AG04449 (cell line): ENCODE data around the gene FAM118A.

Source experiments
- CTCF ChIA-PET: fragments of 350-600 bp; formaldehyde crosslinking; extraction: SDS; loops from one replicate; lab custom pipeline; 2021; ENCODE audit warnings: antibody characterized with exemption; lab: Yijun Ruan, JAX
- POLR2A ChIA-PET: fragments of 400-600, 350-600 bp; formaldehyde crosslinking; extraction: SDS; loops from one replicate; lab custom pipeline; 2020; ENCODE audit warnings: antibody characterized with exemption, inconsistent platforms; lab: Yijun Ruan, JAX
- DNase-seq: peaks from one replicate; pipeline ENCODE4 v3.0.0-alpha.2; 2010; ENCODE audit warnings: low read depth, low spot score
- H3K4me3 ChIP-seq: 2 replicates; pipeline ENCODE4 v1.5.1; 2011; ENCODE audit warnings: low read depth, mild to moderate bottlenecking, control low read depth, low read length
- CTCF ChIP-seq: IDR thresholded peaks from one replicate; pipeline ENCODE4 v1.5.1; 2011; ENCODE audit warnings: mild to moderate bottlenecking, moderate library complexity, low read length, control low read depth, inconsistent platforms; ENCODE audit not compliant: insufficient read depth; ENCODE audit errors: missing control alignments

The FAM118A gene

GRCh38 chr22:45306139-45306538 lies 3.6 kb upstream of the FAM118A start:
- TF ChIP-seq CTCF: no peak
- H3K4me3 ChIP-seq: no peak overlapping the region
- no peak for DNase-seq
- ChIA-PET CTCF (interaction anchor here (1.3 kb wide), 1 partner anchor 12 kb away, joined by 4 read pairs; no protein-coding TSS in a partner anchor), POLR2A (no interaction called here)

- H3K4me3 ChIP-seq: no peak overlapping the region
- ChIA-PET CTCF (interaction anchor here (1.1 kb wide), 1 partner anchor 11 kb away, joined by 4 read pairs; no protein-coding TSS in a partner anchor), POLR2A (interaction anchor here (0.7 kb wide), 1 partner anchor 54 kb away, joined by 3 read pairs; no protein-coding TSS in a partner anchor)
- DNase-seq: no peak
- no peak for TF ChIP-seq CTCF
These were observed 1.3 kb upstream of the FAM118A start for GRCh38 chr22:45308391-45308956.

- ChIA-PET CTCF (no interaction called here), POLR2A (no interaction called here)
- no peak for DNase-seq
- peak overlapping the region; percentile 60 for H3K4me3 ChIP-seq
- TF ChIP-seq CTCF: no peak
These were observed 745 bp upstream of the FAM118A start for GRCh38 chr22:45308957-45309421.

- ChIA-PET CTCF (interaction anchor here (1.0 kb wide), 1 partner anchor 9 kb away, joined by 3 read pairs; no protein-coding TSS in a partner anchor), POLR2A (no interaction called here)
- no peak for DNase-seq
- peak overlapping the region; percentile 78 for H3K4me3 ChIP-seq
- no peak for TF ChIP-seq CTCF
These were observed 720 bp downstream of the FAM118A start for GRCh38 chr22:45310331-45310976.

DNA sequence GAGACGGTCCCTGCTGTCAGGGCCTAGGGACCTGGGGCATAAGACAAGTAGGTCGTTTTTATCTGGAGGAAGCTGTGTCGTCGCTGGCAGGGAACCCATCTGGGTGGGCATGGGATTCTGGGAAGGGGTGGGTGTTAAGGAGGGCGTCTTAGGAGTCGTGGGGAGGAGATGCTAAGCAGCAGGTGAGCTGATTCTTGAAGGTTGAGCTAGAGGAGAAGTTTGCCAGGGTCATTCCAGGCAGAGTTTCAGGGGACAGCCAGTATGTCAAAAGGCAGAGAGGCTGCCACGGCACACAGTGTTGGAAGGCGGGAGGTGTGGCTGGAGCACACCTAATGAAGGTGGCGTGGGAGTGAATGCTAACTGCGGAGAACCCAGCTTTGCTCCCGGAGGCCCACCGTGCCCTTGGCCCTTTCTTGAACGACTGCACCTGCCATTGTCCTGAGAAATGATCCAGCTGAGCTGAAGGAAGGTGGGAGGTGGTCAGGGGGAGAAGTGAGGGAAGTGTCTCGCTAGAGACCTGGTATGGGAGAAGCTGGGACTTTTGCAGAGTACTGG lies 1.3 kb downstream of the FAM118A start:
- CTCF ChIA-PET: interaction anchor here (1.0 kb wide), 1 partner anchor 8 kb away, joined by 3 read pairs; no protein-coding TSS in a partner anchor
- H3K4me3 ChIP-seq: peak overlapping the region; percentile 78
- POLR2A ChIA-PET: interaction anchor here (0.5 kb wide), 1 partner anchor 81 kb away, joined by 3 read pairs; no protein-coding TSS in a partner anchor
- no peak for DNase-seq
- no peak for TF ChIP-seq CTCF

DNA sequence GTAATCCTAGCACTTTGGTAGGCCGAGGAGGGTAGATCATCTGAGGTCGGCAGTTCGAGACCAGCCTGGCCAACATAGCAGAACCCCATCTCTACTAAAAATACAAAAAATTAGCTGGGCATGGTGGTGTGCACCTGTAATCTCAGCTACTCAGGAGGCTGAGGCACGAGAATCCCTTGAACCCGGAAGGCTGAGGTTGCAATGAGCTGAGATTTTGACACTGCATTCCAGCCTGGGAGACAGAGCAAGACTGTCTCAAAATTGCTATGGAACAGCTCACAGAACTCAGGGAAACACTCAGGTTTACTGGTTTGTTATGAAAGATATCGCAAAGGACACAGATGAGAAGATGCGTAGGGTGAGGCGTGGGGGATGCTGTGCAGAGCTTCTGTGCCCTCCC lies 2.7 kb downstream of the FAM118A start:
- H3K4me3 ChIP-seq: no peak overlapping the region
- TF ChIP-seq CTCF: no peak
- POLR2A ChIA-PET: no interaction called here
- CTCF ChIA-PET: interaction anchor here (0.5 to 1.5 kb wide), 2 partner anchors 10 to 16 kb away, joined by 3 read pairs; no protein-coding TSS in a partner anchor
- no peak for DNase-seq
